Measurements from ENCODE around the gene KAZN. TPM values are rescaled to one million over a fixed set of nuclear protein-coding genes. Genes with fewer than 3 reads are reported as not detected.

The KAZN gene
- total RNA-seq, 2 donors from 2014 or later, result 9.8 to 12.2 TPM

DNA sequence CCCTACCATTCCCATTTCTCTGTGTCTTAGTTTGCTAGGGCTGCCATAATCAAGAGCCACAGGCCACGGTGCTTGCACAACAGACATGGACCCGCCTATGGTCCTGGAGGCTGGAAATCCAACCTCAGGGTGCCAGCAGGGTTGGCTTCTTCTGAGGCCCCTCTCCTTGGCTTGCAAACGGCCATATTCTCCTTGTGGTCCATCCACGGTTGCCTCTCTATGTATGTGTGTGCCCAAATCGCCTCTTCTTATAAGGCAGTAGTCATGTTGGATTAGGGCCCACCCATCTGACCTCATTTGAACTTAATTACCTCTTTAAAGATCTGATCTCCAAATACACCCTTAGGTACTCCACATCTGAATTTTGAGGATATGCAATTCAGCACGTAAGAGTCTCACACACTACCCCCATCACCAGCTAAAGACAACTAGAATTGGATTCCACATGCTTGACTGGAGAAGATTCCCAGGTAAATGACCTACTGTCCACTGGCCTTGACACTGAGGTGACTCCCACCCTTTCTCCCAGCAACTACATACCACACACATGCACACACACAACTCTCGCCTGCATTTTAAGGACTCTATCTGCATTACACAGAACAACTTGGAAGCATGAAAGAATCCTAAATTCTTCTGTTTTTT, 526.7 kb downstream of the KAZN start:
- Histone ChIP-seq H3K9ac (ENCODE audit: low read depth in 2 of 2, low read length in 2 of 2) (no peak overlapping the region), H3K36me3 (no peaks in the 10 kb centered on the region), H3K4me3 (no peak overlapping the region), H3K4me1 (no peaks in the 10 kb centered on the region), H3K9me3 (no peaks in the 10 kb centered on the region), H3K27ac (no peak overlapping the region), H3K27me3 (no peaks in the 10 kb centered on the region)
- DNase-seq, result no peak
- intact Hi-C loops (cut with DNase I), result loop anchor here (5.0 to 10.0 kb wide), 2 partner anchors 147 to 310 kb away; partner anchors contain the start of gene CTRC
- TF ChIP-seq, protein P1, sequence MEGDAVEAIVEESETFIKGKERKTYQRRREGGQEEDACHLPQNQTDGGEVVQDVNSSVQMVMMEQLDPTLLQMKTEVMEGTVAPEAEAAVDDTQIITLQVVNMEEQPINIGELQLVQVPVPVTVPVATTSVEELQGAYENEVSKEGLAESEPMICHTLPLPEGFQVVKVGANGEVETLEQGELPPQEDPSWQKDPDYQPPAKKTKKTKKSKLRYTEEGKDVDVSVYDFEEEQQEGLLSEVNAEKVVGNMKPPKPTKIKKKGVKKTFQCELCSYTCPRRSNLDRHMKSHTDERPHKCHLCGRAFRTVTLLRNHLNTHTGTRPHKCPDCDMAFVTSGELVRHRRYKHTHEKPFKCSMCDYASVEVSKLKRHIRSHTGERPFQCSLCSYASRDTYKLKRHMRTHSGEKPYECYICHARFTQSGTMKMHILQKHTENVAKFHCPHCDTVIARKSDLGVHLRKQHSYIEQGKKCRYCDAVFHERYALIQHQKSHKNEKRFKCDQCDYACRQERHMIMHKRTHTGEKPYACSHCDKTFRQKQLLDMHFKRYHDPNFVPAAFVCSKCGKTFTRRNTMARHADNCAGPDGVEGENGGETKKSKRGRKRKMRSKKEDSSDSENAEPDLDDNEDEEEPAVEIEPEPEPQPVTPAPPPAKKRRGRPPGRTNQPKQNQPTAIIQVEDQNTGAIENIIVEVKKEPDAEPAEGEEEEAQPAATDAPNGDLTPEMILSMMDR (IDR thresholded peaks at IDR 0.05), result no peak

DNA sequence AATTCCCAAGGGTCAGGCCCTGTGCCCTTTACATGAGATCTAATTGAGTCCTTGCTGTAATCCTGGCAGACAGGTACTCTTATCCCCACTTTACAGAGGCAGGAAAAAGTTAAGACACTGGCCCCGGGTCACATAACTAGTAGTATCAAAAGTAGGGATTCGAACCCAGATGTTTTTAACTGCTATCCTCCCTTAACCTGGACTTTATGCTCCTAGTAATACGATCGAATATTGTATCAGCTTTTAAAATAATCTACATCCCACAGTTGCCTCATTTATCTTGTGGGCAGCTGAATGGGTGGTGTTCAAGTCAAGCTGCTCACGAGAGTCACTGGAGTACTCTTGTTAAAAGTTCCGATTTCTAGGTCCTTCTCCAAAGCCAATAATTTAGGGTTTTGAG, 529.6 kb downstream of the KAZN start:
- Histone ChIP-seq H3K36me3 (no peaks in the 10 kb centered on the region), H3K27ac (no peak overlapping the region), H3K9me3 (no peaks in the 10 kb centered on the region), H3K27me3 (no peaks in the 10 kb centered on the region), H3K4me1 (no peaks in the 10 kb centered on the region), H3K4me3 (no peak overlapping the region), H3K9ac (ENCODE audit: low read depth in 2 of 2, low read length in 2 of 2) (no peak overlapping the region)
- intact Hi-C loops (cut with DNase I), result loop anchor here (5.0 to 10.0 kb wide), 2 partner anchors 144 to 307 kb away; partner anchors contain the start of gene CTRC
- DNase-seq, result no peak
- TF ChIP-seq, protein P1 (IDR thresholded peaks at IDR 0.05), result no peak

DNA sequence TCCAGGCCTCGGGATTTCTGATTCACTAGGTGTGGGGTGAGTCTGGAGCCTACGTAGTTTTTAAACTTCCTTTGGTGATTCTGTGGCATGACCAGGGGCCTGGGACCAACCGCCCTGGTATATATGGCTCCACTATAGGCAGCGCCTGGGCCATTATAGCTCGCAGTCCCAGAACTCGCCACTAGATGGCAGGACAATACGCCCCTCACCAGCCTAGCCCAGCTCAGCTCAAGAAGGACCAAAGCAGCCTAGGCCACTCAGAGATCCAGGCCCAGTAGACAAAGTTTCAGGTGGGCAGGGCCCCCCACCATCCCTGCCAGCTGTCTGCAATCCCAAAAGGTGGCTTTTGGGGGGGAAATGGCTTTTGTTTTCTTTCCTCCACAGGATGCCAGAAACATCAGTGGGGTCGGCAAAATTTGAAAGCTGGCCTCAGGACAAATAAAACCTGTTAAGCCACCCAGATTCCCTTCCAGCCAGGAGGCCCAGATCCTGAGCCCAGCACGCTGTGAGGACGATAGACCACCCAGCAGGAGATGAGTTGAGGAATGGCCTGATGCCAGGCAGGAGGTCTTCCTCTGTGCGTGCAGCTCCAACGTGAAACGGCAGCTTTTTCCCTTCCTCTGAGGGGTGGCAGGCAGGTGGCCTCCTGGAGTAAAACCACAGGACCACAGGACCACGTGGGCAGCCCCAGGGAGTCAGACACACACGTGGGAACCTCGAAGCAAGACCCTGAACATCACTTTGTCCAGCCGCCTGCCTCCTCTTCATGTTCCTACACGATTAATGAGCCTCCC, 530.2 kb downstream of the KAZN start:
- H3K9me3 ChIP-seq, result no peaks in the 10 kb centered on the region
- H3K9ac ChIP-seq (ENCODE audit: low read depth in 2 of 2, low read length in 2 of 2), result peak overlapping the region in 1 of 2 donors; percentile 12
- TF ChIP-seq, protein P1 (IDR thresholded peaks at IDR 0.05), result peak; percentile 94
- DNase-seq, result peak; percentile 80
- intact Hi-C loops (cut with DNase I), result loop anchor here (5.0 to 10.0 kb wide), 2 partner anchors 144 to 306 kb away; partner anchors contain the start of gene CTRC
- no peak overlapping the region for H3K27ac ChIP-seq
- no peaks in the 10 kb centered on the region for H3K27me3 ChIP-seq
- no peak overlapping the region for H3K4me3 ChIP-seq
- H3K36me3 ChIP-seq, result no peaks in the 10 kb centered on the region
- no peaks in the 10 kb centered on the region for H3K4me1 ChIP-seq

DNA sequence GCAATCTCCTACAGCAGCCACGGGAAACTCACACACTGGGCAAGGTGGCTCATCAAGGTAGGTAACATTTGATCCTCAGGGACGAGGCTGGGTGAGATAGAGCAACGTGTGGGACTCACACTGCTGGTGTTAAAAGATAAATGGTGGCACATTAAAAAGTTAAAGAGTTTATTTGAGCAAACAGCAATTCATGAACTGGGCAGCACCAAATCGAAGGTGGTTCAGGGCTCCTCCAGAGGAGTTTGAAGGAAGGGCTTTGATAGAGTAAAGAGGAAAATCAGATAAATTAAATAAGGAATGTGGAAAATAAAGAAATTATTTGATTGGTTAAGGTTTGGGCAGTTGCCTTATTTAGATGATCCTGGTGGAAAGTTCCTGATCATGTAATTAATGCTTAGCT, 531.5 kb downstream of the KAZN start:
- H3K9me3 ChIP-seq, result no peaks in the 10 kb centered on the region
- no peaks in the 10 kb centered on the region for H3K4me1 ChIP-seq
- intact Hi-C loops (cut with DNase I), result loop anchor here (2.0 to 10.0 kb wide), 3 partner anchors 142 to 305 kb away; partner anchors contain the start of gene CTRC
- H3K27me3 ChIP-seq, result no peaks in the 10 kb centered on the region
- H3K27ac ChIP-seq, result no peak overlapping the region
- no peak for DNase-seq
- H3K4me3 ChIP-seq, result no peak overlapping the region
- TF ChIP-seq, protein P1 (IDR thresholded peaks at IDR 0.05), result no peak
- H3K36me3 ChIP-seq, result no peaks in the 10 kb centered on the region
- no peak overlapping the region for H3K9ac ChIP-seq (ENCODE audit: low read depth in 2 of 2, low read length in 2 of 2)

DNA sequence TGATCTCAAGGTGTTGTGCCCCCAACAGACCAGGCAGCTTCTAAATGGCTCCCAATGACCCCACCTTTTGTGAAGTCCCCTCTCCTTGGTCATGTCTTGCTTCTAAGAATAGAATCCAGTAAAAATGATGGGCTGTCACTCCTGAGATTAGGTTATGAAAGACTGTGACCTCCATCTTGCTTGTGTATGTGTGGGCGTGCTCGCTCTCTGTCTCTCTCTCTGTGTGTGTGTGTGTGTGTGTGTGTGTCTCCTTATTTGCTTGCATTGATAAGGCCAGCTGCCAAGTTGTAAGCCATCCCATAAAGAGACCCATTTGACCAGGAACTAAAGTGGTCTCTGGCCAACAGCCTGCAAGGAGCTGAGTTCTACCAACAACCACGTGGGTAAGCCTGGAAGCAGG, 532.1 kb downstream of the KAZN start:
- no peaks in the 10 kb centered on the region for H3K27me3 ChIP-seq
- H3K9ac ChIP-seq (ENCODE audit: low read depth in 2 of 2, low read length in 2 of 2), result no peak overlapping the region
- no peaks in the 10 kb centered on the region for H3K4me1 ChIP-seq
- no peaks in the 10 kb centered on the region for H3K36me3 ChIP-seq
- H3K9me3 ChIP-seq, result no peaks in the 10 kb centered on the region
- H3K27ac ChIP-seq, result no peak overlapping the region
- intact Hi-C loops (cut with DNase I), result loop anchor here (2.0 kb wide), 1 partner anchor 174 kb away; no protein-coding TSS in a partner anchor
- TF ChIP-seq, protein P1 (IDR thresholded peaks at IDR 0.05), result no peak
- DNase-seq, result no peak
- H3K4me3 ChIP-seq, result no peak overlapping the region

Measured in colonic mucosa (tissue), 4 donors.